Measurements from ENCODE around the gene SH3GL2.

The SH3GL2 gene

GRCh38 chr9:17782430-17783149, 203.7 kb downstream of the SH3GL2 start:
- Mint-ChIP-seq H3K27ac (no peak overlapping the region), H3K9me3 (peaks cover 8% of the 10 kb centered on the region), H3K4me3 (no peak overlapping the region), H3K4me1 (no peaks in the 10 kb centered on the region), H3K36me3 (no peaks in the 10 kb centered on the region)
- ATAC-seq (no peak), DNase-seq (ENCODE audit: low spot score in 2 of 2) (no peak)

GRCh38 chr9:17783227-17783626, 204.4 kb downstream of the SH3GL2 start:
- no peak overlapping the region for H3K4me3 Mint-ChIP-seq
- no peak for ATAC-seq
- H3K36me3 Mint-ChIP-seq, result no peaks in the 10 kb centered on the region
- H3K9me3 Mint-ChIP-seq, result peaks cover 6% of the 10 kb centered on the region
- DNase-seq (ENCODE audit: low spot score in 2 of 2), result no peak
- H3K4me1 Mint-ChIP-seq, result no peaks in the 10 kb centered on the region
- no peak overlapping the region for H3K27ac Mint-ChIP-seq

GRCh38 chr9:17789316-17789715, 210.4 kb downstream of the SH3GL2 start:
- Mint-ChIP-seq H3K27ac (no peak overlapping the region), H3K36me3 (no peaks in the 10 kb centered on the region), H3K4me1 (no peaks in the 10 kb centered on the region), H3K9me3 (peaks cover 3% of the 10 kb centered on the region), H3K4me3 (no peak overlapping the region)
- DNase-seq (ENCODE audit: low spot score in 2 of 2), result no peak
- no peak for ATAC-seq

GRCh38 chr9:17793713-17794622, 215.1 kb downstream of the SH3GL2 start:
- Mint-ChIP-seq H3K27ac (no peak overlapping the region), H3K9me3 (peaks cover 3% of the 10 kb centered on the region), H3K4me1 (no peaks in the 10 kb centered on the region), H3K36me3 (no peaks in the 10 kb centered on the region), H3K4me3 (no peak overlapping the region)
- DNase-seq (ENCODE audit: low spot score in 2 of 2), result no peak
- no peak for ATAC-seq

GRCh38 chr9:17795744-17796143, 216.9 kb downstream of the SH3GL2 start:
- no peak overlapping the region for H3K27ac Mint-ChIP-seq
- H3K4me1 Mint-ChIP-seq, result no peaks in the 10 kb centered on the region
- no peak for ATAC-seq
- DNase-seq (ENCODE audit: low spot score in 2 of 2), result no peak
- peaks cover 3% of the 10 kb centered on the region for H3K9me3 Mint-ChIP-seq
- no peaks in the 10 kb centered on the region for H3K36me3 Mint-ChIP-seq
- no peak overlapping the region for H3K4me3 Mint-ChIP-seq

GRCh38 chr9:17799369-17799768, 220.5 kb downstream of the SH3GL2 start:
- no peak for ATAC-seq
- DNase-seq (ENCODE audit: low spot score in 2 of 2), result no peak
- no peaks in the 10 kb centered on the region for H3K4me1 Mint-ChIP-seq
- no peak overlapping the region for H3K27ac Mint-ChIP-seq
- H3K4me3 Mint-ChIP-seq, result no peak overlapping the region
- no peaks in the 10 kb centered on the region for H3K9me3 Mint-ChIP-seq
- H3K36me3 Mint-ChIP-seq, result no peaks in the 10 kb centered on the region

GRCh38 chr9:17800418-17800817, 221.6 kb downstream of the SH3GL2 start:
- no peaks in the 10 kb centered on the region for H3K4me1 Mint-ChIP-seq
- no peak for ATAC-seq
- no peak overlapping the region for H3K4me3 Mint-ChIP-seq
- no peaks in the 10 kb centered on the region for H3K9me3 Mint-ChIP-seq
- H3K36me3 Mint-ChIP-seq, result no peaks in the 10 kb centered on the region
- H3K27ac Mint-ChIP-seq, result no peak overlapping the region
- DNase-seq (ENCODE audit: low spot score in 2 of 2), result no peak

GRCh38 chr9:17802249-17802857, 223.5 kb downstream of the SH3GL2 start:
- Mint-ChIP-seq H3K36me3 (no peaks in the 10 kb centered on the region), H3K4me3 (no peak overlapping the region), H3K9me3 (no peaks in the 10 kb centered on the region), H3K4me1 (no peaks in the 10 kb centered on the region), H3K27ac (no peak overlapping the region)
- DNase-seq (ENCODE audit: low spot score in 2 of 2) (no peak), ATAC-seq (no peak)

- Mint-ChIP-seq H3K9me3 (no peaks in the 10 kb centered on the region), H3K4me1 (no peaks in the 10 kb centered on the region), H3K36me3 (no peaks in the 10 kb centered on the region), H3K27ac (no peak overlapping the region), H3K4me3 (no peak overlapping the region)
- no peak for ATAC-seq
- no peak for DNase-seq (ENCODE audit: low spot score in 2 of 2)
These were observed 228.9 kb downstream of the SH3GL2 start for GRCh38 chr9:17807613-17808282.

- peaks cover 5% of the 10 kb centered on the region for H3K9me3 Mint-ChIP-seq
- no peaks in the 10 kb centered on the region for H3K4me1 Mint-ChIP-seq
- H3K36me3 Mint-ChIP-seq, result no peaks in the 10 kb centered on the region
- no peak for DNase-seq (ENCODE audit: low spot score in 2 of 2)
- no peak overlapping the region for H3K27ac Mint-ChIP-seq
- no peak for ATAC-seq
- H3K4me3 Mint-ChIP-seq, result no peak overlapping the region
These were observed 231.5 kb downstream of the SH3GL2 start for GRCh38 chr9:17810317-17810716.

GRCh38 chr9:17810728-17811571, 232.1 kb downstream of the SH3GL2 start:
- no peaks in the 10 kb centered on the region for H3K36me3 Mint-ChIP-seq
- no peak overlapping the region for H3K27ac Mint-ChIP-seq
- ATAC-seq, result no peak
- no peak overlapping the region for H3K4me3 Mint-ChIP-seq
- H3K9me3 Mint-ChIP-seq, result peaks cover 5% of the 10 kb centered on the region
- peak in 1 of 2 donors; percentile 51 for DNase-seq (ENCODE audit: low spot score in 2 of 2)
- no peaks in the 10 kb centered on the region for H3K4me1 Mint-ChIP-seq

GRCh38 chr9:17813798-17814197, 234.9 kb downstream of the SH3GL2 start:
- H3K27ac Mint-ChIP-seq, result no peak overlapping the region
- peaks cover 5% of the 10 kb centered on the region for H3K9me3 Mint-ChIP-seq
- H3K36me3 Mint-ChIP-seq, result no peaks in the 10 kb centered on the region
- DNase-seq (ENCODE audit: low spot score in 2 of 2) (no peak), ATAC-seq (no peak)
- no peak overlapping the region for H3K4me3 Mint-ChIP-seq
- H3K4me1 Mint-ChIP-seq, result no peaks in the 10 kb centered on the region

GRCh38 chr9:17816431-17817027, 237.7 kb downstream of the SH3GL2 start:
- Mint-ChIP-seq H3K27ac (no peak overlapping the region), H3K36me3 (no peaks in the 10 kb centered on the region), H3K4me3 (no peak overlapping the region), H3K4me1 (no peaks in the 10 kb centered on the region), H3K9me3 (peaks cover 5% of the 10 kb centered on the region)
- ATAC-seq (no peak), DNase-seq (ENCODE audit: low spot score in 2 of 2) (no peak)

- H3K27ac Mint-ChIP-seq, result no peak overlapping the region
- H3K4me3 Mint-ChIP-seq, result no peak overlapping the region
- peaks cover 8% of the 10 kb centered on the region for H3K9me3 Mint-ChIP-seq
- no peaks in the 10 kb centered on the region for H3K36me3 Mint-ChIP-seq
- ATAC-seq (no peak), DNase-seq (ENCODE audit: low spot score in 2 of 2) (no peak)
- no peaks in the 10 kb centered on the region for H3K4me1 Mint-ChIP-seq
These were observed 245.3 kb downstream of the SH3GL2 start for GRCh38 chr9:17824191-17824590.

All from stimulated activated effector memory CD8-positive, alpha-beta T cell treated with anti-CD3 and anti-CD28 coated beads, Interleukin-12 subunit alpha, Interleukin-12 subunit beta, amount 100 ng/mL, for 72 hours (primary cell).